ENCODE measurements around the gene GAN. TPM values are rescaled to one million over a fixed set of nuclear protein-coding genes. Genes with fewer than 3 reads are reported as not detected.

The GAN gene
- total and polyA plus RNA-seq, 2 of the 4 experiments (the other 2 are of a cell fraction): 1.1 to 5.7 TPM

GRCh38 chr16:81273223-81273950, 41.4 kb upstream of the GAN start:
- H2AK5ac ChIP-seq (ENCODE audit: low read depth, low read length): no peak overlapping the region
- no peaks in the 10 kb centered on the region for H3K36me3 ChIP-seq (ENCODE audit: control insufficient read depth, insufficient read depth, low read length)
- no TSS peak for BruUV-seq (replicated peaks)
- in situ Hi-C loops (cut with MboI; ENCODE audit: low sequenced_read_pairs): no loop called here
- ChIA-PET POLR2A (ENCODE audit: unreplicated experiment) (no interaction called here), CTCF (interaction anchor here (0.6 kb wide), 1 partner anchor 25 kb away, joined by 4 read pairs; no protein-coding TSS in a partner anchor)
- H3K4me3 ChIP-seq (ENCODE audit: insufficient read depth, low read depth, low read length): no peak overlapping the region
- no peak overlapping the region for H3K23ac ChIP-seq (ENCODE audit: low read depth, low read length)
- dilution Hi-C loops (cut with HindIII; ENCODE audit: low sequenced_read_pairs, unreplicated experiment): no loop called here
- H4K91ac ChIP-seq (ENCODE audit: insufficient read depth, low read depth, low read length): no peak overlapping the region
- H3K27me3 ChIP-seq (ENCODE audit: control insufficient read depth, insufficient read depth, low read length): peaks cover 6% of the 10 kb centered on the region; the same call in 1 of the 2 replicates
- H3K56ac ChIP-seq (ENCODE audit: extremely low read depth, insufficient read depth, low read length): no peak overlapping the region
- H3K4me2 ChIP-seq (ENCODE audit: low read depth, low read length): no peak overlapping the region
- intact Hi-C loops (cut with micrococcal nuclease): no loop called here
- H3K4me1 ChIP-seq (ENCODE audit: control insufficient read depth, insufficient read depth, low read length): no peaks in the 10 kb centered on the region
- no peaks in the 10 kb centered on the region for H3K9me3 ChIP-seq (ENCODE audit: control insufficient read depth, insufficient read depth, low read length)
- H2AK9ac ChIP-seq (replicated peaks; ENCODE audit: low read depth, low read length, poor library complexity): no peak overlapping the region
- no peak overlapping the region for H2BK120ac ChIP-seq (ENCODE audit: low read depth, low read length)
- 56% methylated on average over 7 of the region's 10 CpGs; no CpG with 5 or more reads in 1 of the 2 experiments for WGBS, 2 experiments (ENCODE audit: extremely low coverage in 2 of 2, insufficient read length in 1 of 2)
- H3K4ac ChIP-seq (ENCODE audit: low read depth, low read length): no peak overlapping the region
- H2AFZ ChIP-seq (replicated peaks; ENCODE audit: low read length, poor library complexity): no peak overlapping the region
- no peaks in the 10 kb centered on the region for H3K9me1 ChIP-seq (ENCODE audit: insufficient read depth, low read length)
- TF ChIP-seq POLR2A (IDR thresholded peaks at IDR 0.05; ENCODE audit: low read depth, low read length) (no peak), CEBPB (IDR thresholded peaks at IDR 0.05; ENCODE audit: low read depth, low read length) (no peak), CHD1 (IDR thresholded peaks at IDR 0.05; ENCODE audit: low read depth, low read length) (no peak), SMC3 (IDR thresholded peaks at IDR 0.05; ENCODE audit: low read depth, low read length) (no peak), BHLHE40 (IDR thresholded peaks at IDR 0.05; ENCODE audit: low read depth, low read length) (no peak), MXI1 (IDR thresholded peaks at IDR 0.05; ENCODE audit: borderline replicate concordance, low read depth, low read length) (no peak), MAFK (IDR thresholded peaks at IDR 0.05; ENCODE audit: low read depth, low read length) (no peak), NFE2L2 (IDR thresholded peaks at IDR 0.05; ENCODE audit: low read depth, low read length) (no peak), RCOR1 (IDR thresholded peaks at IDR 0.05; ENCODE audit: insufficient replicate concordance, low read length) (no peak), MAZ (IDR thresholded peaks at IDR 0.05; ENCODE audit: borderline replicate concordance, low read depth, low read length) (no peak)
- TF ChIP-seq, protein P1, sequence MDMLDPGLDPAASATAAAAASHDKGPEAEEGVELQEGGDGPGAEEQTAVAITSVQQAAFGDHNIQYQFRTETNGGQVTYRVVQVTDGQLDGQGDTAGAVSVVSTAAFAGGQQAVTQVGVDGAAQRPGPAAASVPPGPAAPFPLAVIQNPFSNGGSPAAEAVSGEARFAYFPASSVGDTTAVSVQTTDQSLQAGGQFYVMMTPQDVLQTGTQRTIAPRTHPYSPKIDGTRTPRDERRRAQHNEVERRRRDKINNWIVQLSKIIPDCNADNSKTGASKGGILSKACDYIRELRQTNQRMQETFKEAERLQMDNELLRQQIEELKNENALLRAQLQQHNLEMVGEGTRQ (IDR thresholded peaks at IDR 0.05; ENCODE audit: low read depth, low read length): no peak
- no peak overlapping the region for H4K5ac ChIP-seq (ENCODE audit: low read depth, low read length)
- DNase-seq (no peak), ATAC-seq (ENCODE audit: low read depth) (no peak)
- no peak overlapping the region for H3K27ac ChIP-seq (ENCODE audit: insufficient read depth, low read length)
- H2BK15ac ChIP-seq (ENCODE audit: low read depth, low read length): no peak overlapping the region
- H3K14ac ChIP-seq (replicated peaks; ENCODE audit: low read depth, low read length): no peak overlapping the region
- H4K20me1 ChIP-seq (ENCODE audit: insufficient read depth, low read length): no peaks in the 10 kb centered on the region
- H2BK20ac ChIP-seq (ENCODE audit: low read depth, low read length): no peak overlapping the region
- H2BK5ac ChIP-seq (ENCODE audit: low read depth, low read length, poor library complexity, severe bottlenecking): no peak overlapping the region
- no peak overlapping the region for H3K18ac ChIP-seq (ENCODE audit: low read depth, low read length)
- H3K9ac ChIP-seq (ENCODE audit: low read depth, low read length): no peak overlapping the region
- H4K8ac ChIP-seq (ENCODE audit: low read depth in 2 of 2, low read length in 2 of 2): no peak overlapping the region
- no peaks in the 10 kb centered on the region for H3K79me1 ChIP-seq (ENCODE audit: low read depth in 1 of 2, low read length in 2 of 2)

Measured in IMR-90 (cell line).